ENCODE data around the gene FAT1.

The FAT1 gene

DNA sequence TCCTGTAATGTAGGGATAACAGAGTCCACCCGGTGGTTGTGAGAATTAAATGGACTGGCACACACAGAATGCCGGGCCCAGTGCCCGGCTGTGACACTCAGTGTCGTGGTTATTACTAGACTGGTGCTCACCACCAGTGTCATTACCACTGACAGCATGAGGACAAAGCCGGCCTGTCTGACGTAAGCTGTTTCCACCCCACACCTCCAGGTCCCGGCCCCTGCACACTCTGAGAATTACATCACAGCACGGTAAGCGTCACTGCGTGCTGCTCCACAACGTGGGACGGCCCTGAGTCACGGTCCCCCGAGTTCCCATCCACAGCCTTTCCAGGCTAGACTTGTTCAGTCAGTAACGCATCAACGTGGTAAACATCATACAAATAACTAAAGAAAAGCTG is 22.9 kb downstream of the FAT1 start:
- TF ChIP-seq, protein P1, sequence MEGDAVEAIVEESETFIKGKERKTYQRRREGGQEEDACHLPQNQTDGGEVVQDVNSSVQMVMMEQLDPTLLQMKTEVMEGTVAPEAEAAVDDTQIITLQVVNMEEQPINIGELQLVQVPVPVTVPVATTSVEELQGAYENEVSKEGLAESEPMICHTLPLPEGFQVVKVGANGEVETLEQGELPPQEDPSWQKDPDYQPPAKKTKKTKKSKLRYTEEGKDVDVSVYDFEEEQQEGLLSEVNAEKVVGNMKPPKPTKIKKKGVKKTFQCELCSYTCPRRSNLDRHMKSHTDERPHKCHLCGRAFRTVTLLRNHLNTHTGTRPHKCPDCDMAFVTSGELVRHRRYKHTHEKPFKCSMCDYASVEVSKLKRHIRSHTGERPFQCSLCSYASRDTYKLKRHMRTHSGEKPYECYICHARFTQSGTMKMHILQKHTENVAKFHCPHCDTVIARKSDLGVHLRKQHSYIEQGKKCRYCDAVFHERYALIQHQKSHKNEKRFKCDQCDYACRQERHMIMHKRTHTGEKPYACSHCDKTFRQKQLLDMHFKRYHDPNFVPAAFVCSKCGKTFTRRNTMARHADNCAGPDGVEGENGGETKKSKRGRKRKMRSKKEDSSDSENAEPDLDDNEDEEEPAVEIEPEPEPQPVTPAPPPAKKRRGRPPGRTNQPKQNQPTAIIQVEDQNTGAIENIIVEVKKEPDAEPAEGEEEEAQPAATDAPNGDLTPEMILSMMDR (IDR thresholded peaks at IDR 0.05; ENCODE audit: low read depth, low read length) = no peak
- no peak overlapping the region for H3K4me3 ChIP-seq (replicated peaks in 1 of 2; ENCODE audit: low read depth in 2 of 2, low read length in 2 of 2)
- DNase-seq (ENCODE audit: low read depth in 2 of 2) = peak; percentile 83 to 86

DNA sequence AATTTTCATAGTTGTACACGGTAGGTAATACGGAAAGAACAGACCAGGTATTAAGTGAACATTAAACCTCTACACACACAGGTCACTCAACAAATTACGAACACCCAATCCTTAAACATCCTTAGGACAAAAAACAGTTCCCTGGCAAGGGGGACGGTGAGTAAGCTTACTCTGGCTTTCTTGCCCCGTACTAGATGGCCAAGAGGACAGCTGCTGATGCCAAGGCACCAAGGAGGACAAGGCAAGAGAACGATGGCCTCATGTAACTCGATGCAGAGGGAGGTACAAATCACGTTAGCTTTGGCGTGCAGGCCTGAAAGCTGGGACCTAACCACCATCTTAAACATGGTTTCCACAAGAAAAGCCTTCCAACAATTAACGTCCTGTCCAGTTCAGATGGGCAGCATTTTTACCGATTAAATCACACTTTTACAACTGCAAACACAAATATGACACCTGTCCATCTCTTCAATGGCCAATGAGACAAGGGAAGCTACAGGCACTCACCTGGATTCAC is 23.7 kb downstream of the FAT1 start:
- TF ChIP-seq, protein P1 (IDR thresholded peaks at IDR 0.05; ENCODE audit: low read depth, low read length) = no peak
- DNase-seq (ENCODE audit: low read depth in 2 of 2) = no peak
- H3K4me3 ChIP-seq (replicated peaks in 1 of 2; ENCODE audit: low read depth in 2 of 2, low read length in 2 of 2) = no peak overlapping the region

- TF ChIP-seq, protein P1 (IDR thresholded peaks at IDR 0.05; ENCODE audit: low read depth, low read length) = no peak
- DNase-seq (ENCODE audit: low read depth in 2 of 2) = peak in 1 of 2 donors; percentile 45
- no peak overlapping the region for H3K4me3 ChIP-seq (replicated peaks in 1 of 2; ENCODE audit: low read depth in 2 of 2, low read length in 2 of 2)
Observed at GRCh38 chr4:186699298-186699697, 24.4 kb downstream of the FAT1 start.

DNA sequence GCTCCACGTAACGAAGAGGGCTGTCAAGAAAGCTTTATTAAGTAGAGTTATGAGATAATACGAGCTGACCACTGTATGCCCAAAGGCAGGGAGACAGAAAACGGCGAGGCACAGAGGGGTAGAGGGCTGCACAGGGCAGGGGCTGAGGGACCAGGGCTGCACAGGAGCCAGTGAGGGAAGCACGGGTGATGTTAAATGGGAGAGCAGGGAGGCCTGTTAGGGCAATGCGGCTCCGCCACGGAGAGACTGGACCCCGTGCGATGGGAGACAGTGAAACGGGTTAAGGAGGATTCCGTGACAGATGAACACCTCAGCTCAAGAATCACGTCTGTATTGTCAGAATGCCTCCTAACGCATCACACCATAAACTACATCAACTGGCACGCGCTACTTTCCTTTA is 25.1 kb downstream of the FAT1 start:
- DNase-seq (ENCODE audit: low read depth in 2 of 2) = no peak
- TF ChIP-seq, protein P1 (IDR thresholded peaks at IDR 0.05; ENCODE audit: low read depth, low read length) = no peak
- H3K4me3 ChIP-seq (replicated peaks in 1 of 2; ENCODE audit: low read depth in 2 of 2, low read length in 2 of 2) = no peak overlapping the region

DNA sequence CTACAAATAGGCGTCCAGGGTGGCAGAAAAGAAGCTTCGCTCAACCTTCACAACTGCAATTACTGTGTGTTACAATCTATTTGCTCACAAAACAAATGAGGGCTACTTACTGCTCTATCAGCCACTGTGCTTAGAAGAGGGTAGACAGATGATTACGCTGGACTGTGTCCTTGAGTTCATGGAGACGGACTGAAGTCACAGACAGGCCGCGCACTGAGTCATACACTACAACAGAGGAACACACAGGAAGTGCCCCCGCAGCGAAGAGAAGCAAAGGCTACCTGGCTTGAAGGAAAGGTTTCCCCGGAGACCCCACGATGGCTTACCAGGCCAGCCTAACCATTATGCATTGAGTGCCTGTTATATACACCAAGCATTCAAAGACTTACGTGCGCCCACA is 25.6 kb downstream of the FAT1 start:
- no peak for DNase-seq (ENCODE audit: low read depth in 2 of 2)
- H3K4me3 ChIP-seq (replicated peaks in 1 of 2; ENCODE audit: low read depth in 2 of 2, low read length in 2 of 2) = no peak overlapping the region
- TF ChIP-seq, protein P1 (IDR thresholded peaks at IDR 0.05; ENCODE audit: low read depth, low read length) = no peak

GRCh38 chr4:186695392-186695791 is 28.3 kb downstream of the FAT1 start:
- TF ChIP-seq, protein P1 (IDR thresholded peaks at IDR 0.05; ENCODE audit: low read depth, low read length) = no peak
- DNase-seq (ENCODE audit: low read depth in 2 of 2) = peak in 1 of 2 donors; percentile 15
- no peak overlapping the region for H3K4me3 ChIP-seq (replicated peaks in 1 of 2; ENCODE audit: low read depth in 2 of 2, low read length in 2 of 2)

GRCh38 chr4:186693894-186694293 is 29.8 kb downstream of the FAT1 start:
- no peak for DNase-seq (ENCODE audit: low read depth in 2 of 2)
- no peak overlapping the region for H3K4me3 ChIP-seq (replicated peaks in 1 of 2; ENCODE audit: low read depth in 2 of 2, low read length in 2 of 2)
- TF ChIP-seq, protein P1 (IDR thresholded peaks at IDR 0.05; ENCODE audit: low read depth, low read length) = no peak
